Natural killer cell treated with Interleukin-12 subunit alpha and Interleukin-12 subunit beta and Interleukin-15 and Interleukin-18, amount 100 ng/mL, for 72 hours (primary cell): ENCODE measurements around the gene BRD3. TPM values are rescaled to one million over a fixed set of nuclear protein-coding genes. Genes with fewer than 3 reads are reported as not detected.
"Not testable (repeated sequence)": the region's sequence is repeated elsewhere in the genome, so short reads cannot be mapped to it uniquely, and the experiment has no call there.

Source experiments
- ATAC-seq, 2 donors: fragments of 150-1000 bp; cut with Tn5 transposase in 1 of 2; sonication (Bioruptor Pico), chemical (Tn5 transposase) in 1 of 2; 2 replicates each; pipeline ENCODE4 v1.10.0; 2021
- DNase-seq: peaks from one replicate; pipeline ENCODE4 v3.0.0; 2022; ENCODE audit warnings: low spot score
- H3K27ac Mint-ChIP-seq, 2 donors: 1 replicate in 1 of 2; 2 replicates in 1 of 2; pipeline ENCODE4 v1.8.0; 2022; ENCODE audit warnings: mixed read lengths in 2 of 2, mild to moderate bottlenecking in 1 of 2, moderate library complexity in 1 of 2
- H3K27me3 Mint-ChIP-seq, 2 donors: 1 replicate in 1 of 2; 2 replicates in 1 of 2; pipeline ENCODE4 v1.8.0; 2022; ENCODE audit warnings: mixed read lengths in 2 of 2
- H3K36me3 Mint-ChIP-seq: one replicate; pipeline ENCODE4 v1.8.0; 2022; ENCODE audit warnings: mixed read lengths
- H3K4me1 Mint-ChIP-seq, 2 donors: 1 replicate in 1 of 2; 2 replicates in 1 of 2; pipeline ENCODE4 v1.8.0; 2022; ENCODE audit warnings: low read depth in 2 of 2, mixed read lengths in 2 of 2, mild to moderate bottlenecking in 1 of 2
- H3K4me3 Mint-ChIP-seq: one replicate; pipeline ENCODE4 v1.8.0; 2022; ENCODE audit warnings: mixed read lengths
- H3K9me3 Mint-ChIP-seq: 2 replicates; pipeline ENCODE4 v1.8.0; 2022; ENCODE audit warnings: mixed read lengths
- total RNA-seq, 2 donors: library from RNA; stranded (reverse); gene quantifications; one replicate each; pipeline ENCODE4 v1.2.3, GENCODE V29; 2022

Gene BRD3
- total RNA-seq, 2 donors from 2014 or later, result 17.8 to 19.1 TPM

- not testable (repeated sequence) for DNase-seq, H3K27ac Mint-ChIP-seq, ATAC-seq, H3K9me3 Mint-ChIP-seq, H3K4me3 Mint-ChIP-seq, H3K4me1 Mint-ChIP-seq
- Mint-ChIP-seq H3K36me3 (peaks cover 12% of the 10 kb centered on the region), H3K27me3 (peaks cover 16 to 25% of the 10 kb centered on the region in 2 donors)
Observed at GRCh38 chr9:134075689-134076088, 7.9 kb upstream of the BRD3 start.

DNA sequence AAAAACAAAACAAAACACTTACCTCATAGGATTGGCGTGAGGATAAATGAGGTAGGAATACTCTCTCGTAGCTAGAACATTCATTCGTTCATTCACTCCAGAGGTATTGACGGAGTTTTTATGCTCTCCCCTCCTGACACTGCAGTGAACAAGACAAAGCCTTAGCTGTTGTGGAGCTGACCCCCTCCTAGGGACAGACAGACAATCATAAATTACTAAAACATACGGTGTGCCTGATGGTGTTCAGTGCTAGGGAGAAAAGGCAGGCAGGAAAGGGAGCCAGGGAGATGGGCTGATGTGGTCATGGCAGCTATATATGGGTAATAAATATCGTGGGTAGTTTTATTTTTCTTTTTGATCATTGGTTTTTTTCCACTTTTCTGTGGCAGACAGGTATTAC lies 5.7 kb upstream of the BRD3 start:
- no peak overlapping the region for H3K4me3 Mint-ChIP-seq
- ATAC-seq (no peak), DNase-seq (no peak)
- H3K27ac Mint-ChIP-seq, result no peak overlapping the region
- peaks cover 6% of the 10 kb centered on the region for H3K36me3 Mint-ChIP-seq
- H3K4me1 Mint-ChIP-seq, result no peaks in the 10 kb centered on the region
- no peaks in the 10 kb centered on the region for H3K9me3 Mint-ChIP-seq
- peaks cover 15 to 18% of the 10 kb centered on the region in 2 donors for H3K27me3 Mint-ChIP-seq

DNA sequence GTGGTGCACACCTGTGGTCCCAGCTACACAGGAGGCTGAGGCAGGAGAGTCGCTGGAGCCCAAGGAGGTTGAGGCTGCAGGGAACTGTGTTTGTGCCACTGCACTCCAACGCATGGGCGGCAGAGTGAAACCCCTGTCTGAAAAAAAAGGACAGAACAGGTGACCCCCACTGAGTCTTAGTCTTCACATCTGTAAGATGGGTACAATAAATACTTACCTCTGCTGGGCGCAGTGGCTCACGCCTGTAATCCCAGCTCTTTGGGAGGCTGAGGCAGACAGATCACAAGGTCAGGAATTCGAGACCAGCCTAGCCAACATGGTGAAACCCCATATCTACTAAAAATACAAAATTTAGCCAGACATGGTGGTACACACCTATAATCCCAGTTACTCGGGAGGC lies 4.9 kb upstream of the BRD3 start:
- H3K9me3 Mint-ChIP-seq, H3K4me3 Mint-ChIP-seq, DNase-seq, H3K4me1 Mint-ChIP-seq, ATAC-seq, H3K36me3 Mint-ChIP-seq, H3K27ac Mint-ChIP-seq: not testable (repeated sequence)
- peaks cover 15 to 18% of the 10 kb centered on the region in 2 donors for H3K27me3 Mint-ChIP-seq

GRCh38 chr9:134071149-134071548 lies 3.3 kb upstream of the BRD3 start:
- H3K9me3 Mint-ChIP-seq, result no peaks in the 10 kb centered on the region
- no peak overlapping the region for H3K27ac Mint-ChIP-seq
- no peaks in the 10 kb centered on the region for H3K36me3 Mint-ChIP-seq
- H3K4me3 Mint-ChIP-seq, result peak overlapping the region; percentile 42
- peaks cover 15 to 18% of the 10 kb centered on the region in 2 donors for H3K27me3 Mint-ChIP-seq
- no peak for ATAC-seq
- no peak for DNase-seq
- peaks cover 4 to 5% of the 10 kb centered on the region in 2 donors for H3K4me1 Mint-ChIP-seq

- ATAC-seq (no peak), DNase-seq (no peak)
- peak overlapping the region in 1 of 2 donors; percentile 80 for H3K27ac Mint-ChIP-seq
- peaks cover 14 to 15% of the 10 kb centered on the region in 2 donors for H3K27me3 Mint-ChIP-seq
- H3K9me3 Mint-ChIP-seq, result no peaks in the 10 kb centered on the region
- peaks cover 12 to 14% of the 10 kb centered on the region in 2 donors for H3K4me1 Mint-ChIP-seq
- peak overlapping the region; percentile 86 for H3K4me3 Mint-ChIP-seq
- H3K36me3 Mint-ChIP-seq, result no peaks in the 10 kb centered on the region
Observed at GRCh38 chr9:134069480-134070399, 1.9 kb upstream of the BRD3 start.

GRCh38 chr9:134068744-134069479 lies 1.1 kb upstream of the BRD3 start:
- Mint-ChIP-seq H3K4me1 (peaks cover 12 to 17% of the 10 kb centered on the region in 2 donors), H3K9me3 (no peaks in the 10 kb centered on the region), H3K27ac (peak overlapping the region; percentile 70 to 80), H3K4me3 (peak overlapping the region; percentile 86), H3K27me3 (peaks cover 7 to 15% of the 10 kb centered on the region in 2 donors), H3K36me3 (no peaks in the 10 kb centered on the region)
- ATAC-seq, result no peak
- no peak for DNase-seq

DNA sequence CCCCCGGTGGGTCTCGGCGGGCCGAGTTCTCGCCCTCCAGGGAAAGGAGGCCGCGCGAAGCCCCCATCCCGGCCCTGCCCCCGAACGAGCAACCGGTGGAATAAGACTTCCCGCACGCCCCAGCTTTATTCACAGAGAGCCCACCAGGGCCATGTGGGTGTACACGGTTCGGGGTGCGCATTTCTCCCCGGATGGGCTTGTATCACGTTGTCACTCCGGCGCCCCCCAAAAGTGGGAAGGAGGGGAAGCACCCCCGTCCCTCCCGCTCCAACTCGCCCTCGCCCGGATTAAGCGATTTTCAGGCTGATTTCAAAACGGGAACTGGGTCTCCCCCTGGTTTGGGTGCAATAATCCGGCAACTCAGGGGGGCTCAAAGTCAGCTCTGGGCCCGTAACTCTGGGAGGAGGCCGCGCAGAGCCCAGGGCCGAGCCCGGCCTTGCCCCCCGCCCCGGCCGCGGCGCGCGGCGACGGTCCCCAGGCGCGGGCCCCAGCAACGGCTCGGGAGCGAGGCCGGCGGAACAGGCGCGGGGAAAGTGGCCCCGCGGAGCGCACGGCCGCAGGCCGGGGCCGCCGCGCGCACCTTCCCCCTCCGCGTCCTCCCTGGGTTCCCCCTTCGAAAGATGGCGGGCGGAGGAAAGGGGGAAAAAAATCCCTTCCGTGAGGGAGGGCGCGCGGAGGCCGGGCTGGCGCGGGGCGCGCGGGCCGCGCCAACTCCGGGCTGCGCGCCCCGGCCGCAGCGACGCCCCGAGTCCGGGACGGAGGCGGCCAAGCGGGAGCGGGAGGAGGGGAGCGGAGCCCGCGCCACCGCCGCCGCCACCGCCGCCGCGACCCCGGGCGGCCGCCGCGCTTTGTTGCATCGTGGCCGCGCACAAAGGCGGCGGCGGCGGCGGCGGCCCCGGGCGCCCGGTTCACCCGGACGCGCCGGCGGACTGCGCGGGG lies 644 bp downstream of the BRD3 start:
- Mint-ChIP-seq H3K4me3 (peak overlapping the region; percentile 86), H3K27me3 (peaks cover 0 to 8% of the 10 kb centered on the region in 2 donors), H3K9me3 (no peaks in the 10 kb centered on the region), H3K27ac (peak overlapping the region; percentile 80 to 92), H3K4me1 (peaks cover 12 to 27% of the 10 kb centered on the region in 2 donors), H3K36me3 (no peaks in the 10 kb centered on the region)
- ATAC-seq (peak; percentile 5 to 16), DNase-seq (no peak)

GRCh38 chr9:134066526-134066912 lies 1.3 kb downstream of the BRD3 start:
- Mint-ChIP-seq H3K27ac (peak overlapping the region; percentile 80 to 92), H3K36me3 (no peaks in the 10 kb centered on the region), H3K27me3 (peaks cover 0 to 6% of the 10 kb centered on the region in 2 donors), H3K4me3 (peak overlapping the region; percentile 86), H3K9me3 (no peaks in the 10 kb centered on the region), H3K4me1 (peaks cover 12 to 27% of the 10 kb centered on the region in 2 donors)
- ATAC-seq (no peak), DNase-seq (no peak)

- ATAC-seq (peak; percentile 59 to 61), DNase-seq (peak; percentile 84)
- H3K4me1 Mint-ChIP-seq, result peaks cover 12 to 27% of the 10 kb centered on the region in 2 donors
- no peaks in the 10 kb centered on the region for H3K36me3 Mint-ChIP-seq
- H3K4me3 Mint-ChIP-seq, result peak overlapping the region; percentile 86
- peak overlapping the region; percentile 80 to 92 for H3K27ac Mint-ChIP-seq
- H3K9me3 Mint-ChIP-seq, result no peaks in the 10 kb centered on the region
- H3K27me3 Mint-ChIP-seq, result peaks cover 0 to 4% of the 10 kb centered on the region in 2 donors
Observed at GRCh38 chr9:134065612-134066419, 2.0 kb downstream of the BRD3 start.

DNA sequence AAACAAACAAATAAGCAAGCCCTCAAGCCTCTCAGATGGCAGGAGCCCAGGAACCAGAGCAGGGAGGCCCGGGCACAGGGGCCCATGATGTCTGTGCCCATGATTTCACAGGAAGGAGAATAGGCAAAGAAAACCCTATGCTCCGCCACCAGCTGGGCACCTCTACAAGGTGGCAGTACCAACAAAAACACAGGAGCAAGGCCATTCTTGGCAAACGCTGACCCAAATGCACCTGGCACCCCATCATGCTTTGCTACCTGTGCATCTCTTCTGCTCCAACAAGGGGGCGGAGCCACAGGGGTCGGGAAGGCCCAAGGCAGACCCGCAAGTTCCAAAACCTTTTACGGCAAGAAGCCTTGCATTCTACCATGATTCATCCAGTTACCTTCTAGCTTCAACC lies 3.1 kb downstream of the BRD3 start:
- ATAC-seq, result no peak
- DNase-seq, result no peak
- Mint-ChIP-seq H3K27ac (no peak overlapping the region), H3K4me1 (peaks cover 21 to 36% of the 10 kb centered on the region in 2 donors), H3K4me3 (peak overlapping the region; percentile 86), H3K27me3 (no peaks in the 10 kb centered on the region), H3K36me3 (no peaks in the 10 kb centered on the region), H3K9me3 (no peaks in the 10 kb centered on the region)

GRCh38 chr9:134063571-134064450 lies 4.0 kb downstream of the BRD3 start:
- no peak overlapping the region for H3K4me3 Mint-ChIP-seq
- no peak for ATAC-seq
- no peak for DNase-seq
- H3K27me3 Mint-ChIP-seq, result no peaks in the 10 kb centered on the region
- H3K36me3 Mint-ChIP-seq, result no peaks in the 10 kb centered on the region
- H3K9me3 Mint-ChIP-seq, result no peaks in the 10 kb centered on the region
- H3K4me1 Mint-ChIP-seq, result peaks cover 21 to 38% of the 10 kb centered on the region in 2 donors
- H3K27ac Mint-ChIP-seq, result no peak overlapping the region

DNA sequence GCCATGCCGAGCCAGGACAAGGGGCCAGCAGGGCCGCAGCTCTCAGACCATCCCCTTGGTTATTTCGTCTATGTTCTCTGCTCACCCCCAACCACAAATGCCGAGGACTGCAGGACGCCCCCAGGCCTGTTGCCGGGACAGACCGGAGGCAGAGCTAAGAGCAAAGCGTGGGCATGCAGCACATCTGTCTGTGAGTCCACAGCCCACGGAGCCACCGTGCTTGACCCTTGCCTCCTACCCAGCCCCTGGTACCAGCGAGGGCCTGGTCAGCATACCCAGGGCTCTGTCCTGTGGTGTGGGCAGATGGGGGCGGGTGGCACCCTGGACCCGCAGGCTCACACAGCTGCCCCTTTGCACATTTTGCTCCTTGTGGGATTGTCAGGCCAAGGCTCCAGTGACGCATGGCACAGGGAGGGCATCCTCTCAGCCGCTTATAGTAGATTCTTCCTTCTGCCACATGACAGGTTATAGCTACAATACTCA lies 4.7 kb downstream of the BRD3 start:
- Mint-ChIP-seq H3K27ac (no peak overlapping the region), H3K4me3 (no peak overlapping the region), H3K4me1 (peaks cover 21 to 40% of the 10 kb centered on the region in 2 donors), H3K27me3 (no peaks in the 10 kb centered on the region), H3K36me3 (no peaks in the 10 kb centered on the region), H3K9me3 (no peaks in the 10 kb centered on the region)
- no peak for DNase-seq
- ATAC-seq, result no peak
